Measurements from ENCODE around the gene CHST9. TPM values are rescaled to one million over a fixed set of nuclear protein-coding genes. Genes with fewer than 3 reads are reported as not detected.

Gene CHST9
- total and polyA plus RNA-seq, 2 donors (not counting 3 experiments of a cell fraction or from before 2014, with no cell fraction given): not detected

- H3K27me3 ChIP-seq (ENCODE audit: control insufficient read depth in 2 of 2, insufficient read depth in 2 of 2, low read length in 2 of 2): no peaks in the 10 kb centered on the region
- no peaks in the 10 kb centered on the region for H4K20me1 ChIP-seq (replicated peaks; ENCODE audit: control insufficient read depth, extremely low read depth, insufficient read depth, low read length)
- H2AFZ ChIP-seq (ENCODE audit: low read depth, low read length): no peak overlapping the region
- ChIA-PET POLR2A (no interaction called here), CTCF (no interaction called here)
- no peaks in the 10 kb centered on the region for H3K9me1 ChIP-seq (replicated peaks; ENCODE audit: control insufficient read depth, extremely low read depth, insufficient read depth, low read length)
- H3K4me2 ChIP-seq (ENCODE audit: insufficient read depth, low read length): no peak overlapping the region
- H3K4me3 ChIP-seq (replicated peaks in 1 of 3; ENCODE audit: insufficient read depth in 1 of 3, low read depth in 1 of 3, low read length in 3 of 3): no peak overlapping the region
- DNase-seq (ENCODE audit: low read depth, low spot score): no peak
- intact Hi-C loops (cut with micrococcal nuclease): no loop called here
- H3K36me3 ChIP-seq (ENCODE audit: control insufficient read depth in 2 of 2, extremely low read depth in 1 of 2, insufficient read depth in 2 of 2, low read length in 2 of 2): no peaks in the 10 kb centered on the region
- FAIRE-seq: no peak
- H3K27ac ChIP-seq (ENCODE audit: insufficient read depth, low read depth, low read length): no peak overlapping the region
- dilution Hi-C loops (cut with MboI; ENCODE audit: extremely low pct_ligation_motif_present, low sequenced_read_pairs): no loop called here
- no peaks in the 10 kb centered on the region for H3K79me2 ChIP-seq (ENCODE audit: control insufficient read depth, insufficient read depth, low read length)
- no peaks in the 10 kb centered on the region for H3K4me1 ChIP-seq (ENCODE audit: control insufficient read depth, extremely low read depth, insufficient read depth, low read length)
- no peaks in the 10 kb centered on the region for H3K9me3 ChIP-seq (replicated peaks; ENCODE audit: control insufficient read depth, insufficient read depth, low read length)
- no peak overlapping the region for H3K9ac ChIP-seq (replicated peaks; ENCODE audit: extremely low read depth, insufficient read depth, low read length)
- no TSS peak for BruUV-seq (replicated peaks)
- TF ChIP-seq JUN (IDR thresholded peaks at IDR 0.05; ENCODE audit: borderline replicate concordance, insufficient read depth, insufficient read length, low read depth) (no peak), CTCF (IDR thresholded peaks at IDR 0.05; ENCODE audit: extremely low read depth in 1 of 2, insufficient read depth in 1 of 2, low read depth in 1 of 2, low read length in 2 of 2) (no peak), GATA2 (IDR thresholded peaks at IDR 0.05; ENCODE audit: insufficient read depth, insufficient read length, low read depth, low read length) (no peak), EZH2 (IDR thresholded peaks at IDR 0.05; ENCODE audit: borderline replicate concordance, low read depth, low read length, severe bottlenecking) (no peak), POLR2AphosphoS5 (IDR thresholded peaks at IDR 0.05; ENCODE audit: insufficient read depth, low read depth, low read length) (no peak), POLR2A (IDR thresholded peaks at IDR 0.05; ENCODE audit: low read depth, low read length) (no peak), MAX (IDR thresholded peaks at IDR 0.05; ENCODE audit: insufficient read depth, insufficient read length) (no peak), MYC (IDR thresholded peaks at IDR 0.05; ENCODE audit: low read depth, low read length) (no peak), FOS (IDR thresholded peaks at IDR 0.05; ENCODE audit: borderline replicate concordance, insufficient read depth, low read length) (no peak)
Measured at GRCh38 chr18:26909599-26910290, 275.4 kb downstream of the CHST9 start.

All from endothelial cell of umbilical vein (primary cell).